Testis (tissue), 2 donors: Measurements from ENCODE around the gene TVP23C.

ENCODE experiments used
- CTCF ChIP-seq, 3 experiments: fragments of 450-650 bp in 2 of 3; fragments of 200-600 bp in 1 of 3; sonication (generic) in 1 of 3; IDR thresholded peaks; one replicate each; pipeline ENCODE4 v1.5.1; 2016 to 2019; ENCODE audit warnings: antibody characterized with exemption in 3 of 3, mild to moderate bottlenecking in 2 of 3, moderate library complexity in 1 of 3
- POLR2A ChIP-seq: fragments of 450-650 bp; IDR thresholded peaks from one replicate; pipeline ENCODE4 v1.6.1; 2017; ENCODE audit warnings: antibody characterized with exemption, mild to moderate bottlenecking, moderate library complexity

GRCh38 chr17:15508466-15508865 lies 54.8 kb downstream of the TVP23C start:
- TF ChIP-seq CTCF (IDR thresholded peaks at IDR 0.05) (no peak), POLR2A (no peak)
